HL-60 (cell line): ENCODE data around the gene GRM4.

Experiments
- POLR2AphosphoS5 ChIP-seq: IDR thresholded peaks from 2 replicates; pipeline ENCODE4 v1.6.1; 2012; ENCODE audit warnings: low read depth
- TF ChIP-seq, protein P1 (sequence below): IDR thresholded peaks from one replicate; pipeline ENCODE4 v1.5.1; 2011; ENCODE audit warnings: low read length, control low read depth, inconsistent platforms; ENCODE audit not compliant: insufficient read depth
- TF ChIP-seq, protein P2 (sequence below): IDR thresholded peaks from 2 replicates; pipeline ENCODE4 v1.6.1; 2012; ENCODE audit warnings: low read depth; ENCODE audit not compliant: insufficient replicate concordance

DNA sequence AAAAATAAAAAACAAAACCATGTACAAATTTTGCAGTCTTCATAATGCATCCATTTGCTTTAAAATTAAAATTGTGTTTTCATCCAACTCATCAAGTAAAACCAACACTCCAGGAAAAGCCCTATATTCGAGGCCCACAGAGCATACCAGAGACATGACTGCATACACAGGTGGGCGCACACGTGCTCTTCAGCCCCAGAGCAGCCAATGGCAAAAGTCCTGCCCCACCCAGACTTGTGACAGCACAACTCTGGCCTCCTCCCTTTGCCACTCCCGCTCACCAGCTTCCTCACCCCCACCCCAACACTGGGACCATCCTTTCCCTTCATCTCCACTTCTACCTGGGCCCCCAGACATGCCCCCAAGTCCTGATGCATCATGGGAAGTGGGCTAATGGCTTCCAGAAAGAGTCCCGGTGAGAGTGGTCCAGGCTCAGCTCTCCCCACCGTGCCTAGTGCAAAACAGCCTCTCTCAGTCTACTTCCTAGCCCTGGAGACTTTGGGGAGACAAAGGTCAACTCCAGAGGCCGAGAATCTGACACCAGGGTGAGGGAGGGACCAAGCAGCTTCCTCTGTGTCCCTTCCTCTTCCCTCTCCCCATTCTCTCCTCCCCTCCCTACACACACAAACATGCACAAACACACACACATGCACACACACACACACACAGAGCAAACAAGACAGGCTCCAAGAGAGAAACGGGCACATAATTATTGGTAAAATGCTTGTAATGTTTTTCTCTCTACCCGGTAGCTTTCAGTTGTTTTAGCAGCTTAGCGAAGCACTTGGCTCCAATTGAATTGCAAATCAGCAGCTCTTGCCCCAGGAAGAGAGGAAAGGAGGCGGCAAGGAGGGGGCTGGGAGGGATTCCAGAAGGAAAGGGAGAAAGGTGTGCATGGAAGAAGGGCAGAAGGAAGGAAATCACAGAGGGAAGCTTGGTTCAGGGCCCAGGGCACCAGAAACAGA lies 14.3 kb downstream of the GRM4 start:
- TF ChIP-seq, protein P1, sequence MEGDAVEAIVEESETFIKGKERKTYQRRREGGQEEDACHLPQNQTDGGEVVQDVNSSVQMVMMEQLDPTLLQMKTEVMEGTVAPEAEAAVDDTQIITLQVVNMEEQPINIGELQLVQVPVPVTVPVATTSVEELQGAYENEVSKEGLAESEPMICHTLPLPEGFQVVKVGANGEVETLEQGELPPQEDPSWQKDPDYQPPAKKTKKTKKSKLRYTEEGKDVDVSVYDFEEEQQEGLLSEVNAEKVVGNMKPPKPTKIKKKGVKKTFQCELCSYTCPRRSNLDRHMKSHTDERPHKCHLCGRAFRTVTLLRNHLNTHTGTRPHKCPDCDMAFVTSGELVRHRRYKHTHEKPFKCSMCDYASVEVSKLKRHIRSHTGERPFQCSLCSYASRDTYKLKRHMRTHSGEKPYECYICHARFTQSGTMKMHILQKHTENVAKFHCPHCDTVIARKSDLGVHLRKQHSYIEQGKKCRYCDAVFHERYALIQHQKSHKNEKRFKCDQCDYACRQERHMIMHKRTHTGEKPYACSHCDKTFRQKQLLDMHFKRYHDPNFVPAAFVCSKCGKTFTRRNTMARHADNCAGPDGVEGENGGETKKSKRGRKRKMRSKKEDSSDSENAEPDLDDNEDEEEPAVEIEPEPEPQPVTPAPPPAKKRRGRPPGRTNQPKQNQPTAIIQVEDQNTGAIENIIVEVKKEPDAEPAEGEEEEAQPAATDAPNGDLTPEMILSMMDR = no peak
- no peak for TF ChIP-seq POLR2AphosphoS5
- TF ChIP-seq, protein P2, sequence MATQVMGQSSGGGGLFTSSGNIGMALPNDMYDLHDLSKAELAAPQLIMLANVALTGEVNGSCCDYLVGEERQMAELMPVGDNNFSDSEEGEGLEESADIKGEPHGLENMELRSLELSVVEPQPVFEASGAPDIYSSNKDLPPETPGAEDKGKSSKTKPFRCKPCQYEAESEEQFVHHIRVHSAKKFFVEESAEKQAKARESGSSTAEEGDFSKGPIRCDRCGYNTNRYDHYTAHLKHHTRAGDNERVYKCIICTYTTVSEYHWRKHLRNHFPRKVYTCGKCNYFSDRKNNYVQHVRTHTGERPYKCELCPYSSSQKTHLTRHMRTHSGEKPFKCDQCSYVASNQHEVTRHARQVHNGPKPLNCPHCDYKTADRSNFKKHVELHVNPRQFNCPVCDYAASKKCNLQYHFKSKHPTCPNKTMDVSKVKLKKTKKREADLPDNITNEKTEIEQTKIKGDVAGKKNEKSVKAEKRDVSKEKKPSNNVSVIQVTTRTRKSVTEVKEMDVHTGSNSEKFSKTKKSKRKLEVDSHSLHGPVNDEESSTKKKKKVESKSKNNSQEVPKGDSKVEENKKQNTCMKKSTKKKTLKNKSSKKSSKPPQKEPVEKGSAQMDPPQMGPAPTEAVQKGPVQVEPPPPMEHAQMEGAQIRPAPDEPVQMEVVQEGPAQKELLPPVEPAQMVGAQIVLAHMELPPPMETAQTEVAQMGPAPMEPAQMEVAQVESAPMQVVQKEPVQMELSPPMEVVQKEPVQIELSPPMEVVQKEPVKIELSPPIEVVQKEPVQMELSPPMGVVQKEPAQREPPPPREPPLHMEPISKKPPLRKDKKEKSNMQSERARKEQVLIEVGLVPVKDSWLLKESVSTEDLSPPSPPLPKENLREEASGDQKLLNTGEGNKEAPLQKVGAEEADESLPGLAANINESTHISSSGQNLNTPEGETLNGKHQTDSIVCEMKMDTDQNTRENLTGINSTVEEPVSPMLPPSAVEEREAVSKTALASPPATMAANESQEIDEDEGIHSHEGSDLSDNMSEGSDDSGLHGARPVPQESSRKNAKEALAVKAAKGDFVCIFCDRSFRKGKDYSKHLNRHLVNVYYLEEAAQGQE = no peak
